ENCODE results near the gene CCL16. TPM values are rescaled to one million over a fixed set of nuclear protein-coding genes. Genes with fewer than 3 reads are reported as not detected.

Gene CCL16
- total and polyA plus RNA-seq, 2 donors (not counting 1 experiment from before 2014, with no cell fraction given) = not detected

- TF ChIP-seq EZH2 (IDR thresholded peaks at IDR 0.05; ENCODE audit: borderline replicate concordance, insufficient read depth, low read depth, low read length, poor library complexity, severe bottlenecking) = no peak
- TF ChIP-seq CTCF (IDR thresholded peaks at IDR 0.05) = no peak
- ATAC-seq (ENCODE audit: low read depth) (no peak), DNase-seq (no peak)
- POLR2A ChIA-PET = no interaction called here
- H3K27me3 ChIP-seq (replicated peaks in 1 of 4; ENCODE audit: control extremely low read depth in 1 of 4, control insufficient read depth in 3 of 4, insufficient read depth in 4 of 4, low read length in 3 of 4) = peaks cover 0 to 4% (median 0%) of the 10 kb centered on the region in 4 experiments
- H3K36me3 ChIP-seq (replicated peaks in 1 of 2; ENCODE audit: control extremely low read depth in 1 of 2, control insufficient read depth in 1 of 2, extremely low read depth in 1 of 2, insufficient read depth in 2 of 2, low read length in 1 of 2) = no peaks in the 10 kb centered on the region
- Mint-ChIP-seq H3K27me3 (peaks cover 25% of the 10 kb centered on the region), H3K4me1 (peaks cover 31% of the 10 kb centered on the region), H3K27ac (no peak within 1 kb of the TSS), H3K4me3 (no peak within 1 kb of the TSS), H3K9me3 (ENCODE audit: insufficient read depth) (no peaks in the 10 kb centered on the region)
- H2AFZ ChIP-seq (ENCODE audit: insufficient read depth, low read depth, low read length, poor library complexity, severe bottlenecking) = no peak within 1 kb of the TSS
- H3K4me3 ChIP-seq (ENCODE audit: control extremely low read depth in 1 of 5, extremely low read depth in 1 of 5, insufficient read depth in 1 of 5, low read depth in 2 of 5, low read length in 4 of 5) = no peak within 1 kb of the TSS
- CTCF ChIA-PET = interaction anchor here (0.7 to 1.6 kb wide), 2 partner anchors 23 to 148 kb away, joined by 3 to 4 read pairs; no protein-coding TSS in a partner anchor
- H4K20me1 ChIP-seq (ENCODE audit: control insufficient read depth, insufficient read depth, low read length, poor library complexity, severe bottlenecking) = no peaks in the 10 kb centered on the region
- H3K4me2 ChIP-seq (replicated peaks; ENCODE audit: low read depth, low read length, poor library complexity, severe bottlenecking) = no peak within 1 kb of the TSS
- peaks cover 16 to 31% of the 10 kb centered on the region in 2 donors for H3K4me1 ChIP-seq (ENCODE audit: control insufficient read depth in 2 of 2, insufficient read depth in 2 of 2, low read length in 2 of 2)
- no peaks in the 10 kb centered on the region for H3K9me3 ChIP-seq (ENCODE audit: control extremely low read depth in 1 of 3, control insufficient read depth in 2 of 3, insufficient read depth in 1 of 3, low read length in 2 of 3)
- H3K79me2 ChIP-seq (ENCODE audit: control insufficient read depth, insufficient read depth, low read length) = no peaks in the 10 kb centered on the region
- intact Hi-C loops (cut with micrococcal nuclease) = no loop called here
- H3K27ac ChIP-seq (ENCODE audit: low read length in 2 of 2) = no peak within 1 kb of the TSS
- 85% methylated on average over 3 of the region's 6 CpGs for WGBS (ENCODE audit: insufficient coverage)
- no peak within 1 kb of the TSS for H3K9ac ChIP-seq (ENCODE audit: low read length)
These were observed 19.9 kb upstream of the CCL16 start, which contains the start of gene CCL15 for GRCh38 chr17:36001110-36001771. CCL15 (minus strand) TSS chr17:36001553; CDS start chr17:36001492, 61 bp downstream.

- peaks cover 0 to 4% (median 0%) of the 10 kb centered on the region in 4 experiments for H3K27me3 ChIP-seq (replicated peaks in 1 of 4; ENCODE audit: control extremely low read depth in 1 of 4, control insufficient read depth in 3 of 4, insufficient read depth in 4 of 4, low read length in 3 of 4)
- no peaks in the 10 kb centered on the region for H3K79me2 ChIP-seq (ENCODE audit: control insufficient read depth, insufficient read depth, low read length)
- no peak for ATAC-seq (ENCODE audit: low read depth)
- CTCF ChIA-PET = interaction anchor here (1.6 kb wide), 1 partner anchor 22 kb away, joined by 4 read pairs; no protein-coding TSS in a partner anchor
- no peak overlapping the region for H3K4me3 ChIP-seq (ENCODE audit: control extremely low read depth in 1 of 5, extremely low read depth in 1 of 5, insufficient read depth in 1 of 5, low read depth in 2 of 5, low read length in 4 of 5)
- intact Hi-C loops (cut with micrococcal nuclease) = no loop called here
- no peak overlapping the region for H3K27ac ChIP-seq (ENCODE audit: low read length in 2 of 2)
- no peaks in the 10 kb centered on the region for H3K9me3 ChIP-seq (ENCODE audit: control extremely low read depth in 1 of 3, control insufficient read depth in 2 of 3, insufficient read depth in 1 of 3, low read length in 2 of 3)
- POLR2A ChIA-PET = interaction anchor here (0.7 kb wide), 1 partner anchor 560 kb away, joined by 6 read pairs; no protein-coding TSS in a partner anchor
- no peak for DNase-seq
- peaks cover 35% of the 10 kb centered on the region for H3K4me1 Mint-ChIP-seq
- TF ChIP-seq CTCF (IDR thresholded peaks at IDR 0.05) (no peak), EZH2 (IDR thresholded peaks at IDR 0.05; ENCODE audit: borderline replicate concordance, insufficient read depth, low read depth, low read length, poor library complexity, severe bottlenecking) (no peak)
- WGBS (ENCODE audit: insufficient coverage) = 100% methylated on average over 1 of the region's 6 CpGs
- H3K9me3 Mint-ChIP-seq (ENCODE audit: insufficient read depth) = no peaks in the 10 kb centered on the region
- H3K36me3 ChIP-seq (replicated peaks in 1 of 2; ENCODE audit: control extremely low read depth in 1 of 2, control insufficient read depth in 1 of 2, extremely low read depth in 1 of 2, insufficient read depth in 2 of 2, low read length in 1 of 2) = no peaks in the 10 kb centered on the region
- H3K4me1 ChIP-seq (ENCODE audit: control insufficient read depth in 2 of 2, insufficient read depth in 2 of 2, low read length in 2 of 2) = peaks cover 21 to 36% of the 10 kb centered on the region in 2 donors
- peaks cover 25% of the 10 kb centered on the region for H3K27me3 Mint-ChIP-seq
- H3K4me2 ChIP-seq (replicated peaks; ENCODE audit: low read depth, low read length, poor library complexity, severe bottlenecking) = no peak overlapping the region
- no peaks in the 10 kb centered on the region for H4K20me1 ChIP-seq (ENCODE audit: control insufficient read depth, insufficient read depth, low read length, poor library complexity, severe bottlenecking)
- no peak overlapping the region for H2AFZ ChIP-seq (ENCODE audit: insufficient read depth, low read depth, low read length, poor library complexity, severe bottlenecking)
- H3K4me3 Mint-ChIP-seq = no peak overlapping the region
- H3K27ac Mint-ChIP-seq = no peak overlapping the region
- H3K9ac ChIP-seq (ENCODE audit: low read length) = no peak overlapping the region
These were observed 19.4 kb upstream of the CCL16 start for GRCh38 chr17:36000732-36001109.
